ENCODE data around the gene FCHSD1.

DNA sequence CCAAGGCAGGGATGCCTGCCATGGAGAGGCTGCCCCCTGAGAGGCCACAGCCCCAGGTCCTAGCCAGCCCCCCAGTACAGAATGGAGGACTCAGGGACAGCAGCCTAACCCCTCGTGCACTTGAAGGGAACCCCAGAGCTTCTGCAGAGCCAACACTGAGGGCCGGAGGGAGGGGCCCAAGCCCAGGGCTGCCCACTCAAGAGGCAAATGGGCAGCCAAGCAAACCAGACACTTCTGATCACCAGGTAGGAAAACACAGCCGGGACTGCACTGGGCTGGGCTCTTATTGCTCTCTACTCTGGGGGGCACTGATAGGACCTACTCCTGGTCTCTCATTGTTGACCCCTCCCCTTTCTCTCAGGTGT lies 11.2 kb downstream of the FCHSD1 start:
- TF ChIP-seq, protein P1, sequence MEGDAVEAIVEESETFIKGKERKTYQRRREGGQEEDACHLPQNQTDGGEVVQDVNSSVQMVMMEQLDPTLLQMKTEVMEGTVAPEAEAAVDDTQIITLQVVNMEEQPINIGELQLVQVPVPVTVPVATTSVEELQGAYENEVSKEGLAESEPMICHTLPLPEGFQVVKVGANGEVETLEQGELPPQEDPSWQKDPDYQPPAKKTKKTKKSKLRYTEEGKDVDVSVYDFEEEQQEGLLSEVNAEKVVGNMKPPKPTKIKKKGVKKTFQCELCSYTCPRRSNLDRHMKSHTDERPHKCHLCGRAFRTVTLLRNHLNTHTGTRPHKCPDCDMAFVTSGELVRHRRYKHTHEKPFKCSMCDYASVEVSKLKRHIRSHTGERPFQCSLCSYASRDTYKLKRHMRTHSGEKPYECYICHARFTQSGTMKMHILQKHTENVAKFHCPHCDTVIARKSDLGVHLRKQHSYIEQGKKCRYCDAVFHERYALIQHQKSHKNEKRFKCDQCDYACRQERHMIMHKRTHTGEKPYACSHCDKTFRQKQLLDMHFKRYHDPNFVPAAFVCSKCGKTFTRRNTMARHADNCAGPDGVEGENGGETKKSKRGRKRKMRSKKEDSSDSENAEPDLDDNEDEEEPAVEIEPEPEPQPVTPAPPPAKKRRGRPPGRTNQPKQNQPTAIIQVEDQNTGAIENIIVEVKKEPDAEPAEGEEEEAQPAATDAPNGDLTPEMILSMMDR (IDR thresholded peaks at IDR 0.05), result no peak
- TF ChIP-seq EZH2 (IDR thresholded peaks at IDR 0.05), result no peak
- no peak for TF ChIP-seq EZH2phosphoT487 (IDR thresholded peaks at IDR 0.05)
